CD4-positive, alpha-beta memory T cell (primary cell): Measurements from ENCODE around the gene MAD1L1. TPM values are rescaled to one million over a fixed set of nuclear protein-coding genes. Genes with fewer than 3 reads are reported as not detected.
"Not testable (repeated sequence)": the region's sequence is repeated elsewhere in the genome, so short reads cannot be mapped to it uniquely, and the experiment has no call there.

ENCODE experiments used
- CTCF ChIA-PET: fragments of 350-600 bp; sonication (Branson Sonifier 250); formaldehyde crosslinking; loops from one replicate; lab custom pipeline; 2021; ENCODE audit warnings: inconsistent platforms; ENCODE audit not compliant: partially characterized antibody; lab: Charles Lee
- POLR2A ChIA-PET: fragments of 350-600 bp; sonication (Branson Sonifier 250); formaldehyde crosslinking; loops from one replicate; lab custom pipeline; 2021; ENCODE audit not compliant: partially characterized antibody; lab: Charles Lee
- DNase-seq, 5 donors: peaks; one replicate each; pipeline versions ENCODE4 v3.0.0 to v3.0.0-alpha.2; 2020 to 2022; ENCODE audit warnings: mixed read lengths in 1 of 5
- H3K27ac ChIP-seq: one replicate; pipeline ENCODE4 v1.7.0; 2013; ENCODE audit warnings: low read depth, low read length
- H3K27me3 ChIP-seq: 2 replicates; pipeline ENCODE4 v1.7.0; 2013; ENCODE audit warnings: mild to moderate bottlenecking, low read length, moderate library complexity; ENCODE audit not compliant: insufficient read depth
- H3K36me3 ChIP-seq: 2 replicates; pipeline ENCODE4 v1.7.0; 2013; ENCODE audit warnings: mild to moderate bottlenecking, low read length, moderate library complexity; ENCODE audit not compliant: insufficient read depth
- H3K4me1 ChIP-seq: 2 replicates; pipeline ENCODE4 v1.7.0; 2013; ENCODE audit warnings: mild to moderate bottlenecking, low read length, moderate library complexity; ENCODE audit not compliant: insufficient read depth
- H3K4me3 ChIP-seq, 2 donors: one replicate each; pipeline ENCODE4 v1.7.0; 2013; ENCODE audit warnings: low read length in 2 of 2, mild to moderate bottlenecking in 1 of 2
- H3K9me3 ChIP-seq, 2 donors: one replicate each; pipeline ENCODE4 v1.7.0; 2013; ENCODE audit warnings: low read length in 2 of 2, control low read depth in 1 of 2; ENCODE audit not compliant: control insufficient read depth in 1 of 2
- H3K27ac Mint-ChIP-seq, 7 donors: one replicate each; pipeline ENCODE4 v1.8.0; 2020 to 2021; ENCODE audit warnings: mixed read lengths in 7 of 7, mild to moderate bottlenecking in 6 of 7, inconsistent platforms in 3 of 7, moderate library complexity in 3 of 7
- H3K27me3 Mint-ChIP-seq, 2 donors: one replicate each; pipeline ENCODE4 v1.8.0; 2020 to 2021; ENCODE audit warnings: mixed read lengths in 2 of 2
- H3K36me3 Mint-ChIP-seq, 2 donors: one replicate each; pipeline ENCODE4 v1.8.0; 2020 to 2021; ENCODE audit warnings: mixed read lengths in 2 of 2, inconsistent platforms in 1 of 2, mild to moderate bottlenecking in 1 of 2
- H3K4me1 Mint-ChIP-seq, 4 donors: one replicate each; pipeline ENCODE4 v1.8.0; 2020 to 2021; ENCODE audit warnings: mixed read lengths in 4 of 4, mild to moderate bottlenecking in 1 of 4
- H3K4me3 Mint-ChIP-seq, 8 donors: one replicate each; pipeline ENCODE4 v1.8.0; 2020 to 2021; ENCODE audit warnings: mixed read lengths in 8 of 8, mild to moderate bottlenecking in 7 of 8, moderate library complexity in 6 of 8, inconsistent platforms in 3 of 8
- H3K9me3 Mint-ChIP-seq, 8 donors: one replicate each; pipeline ENCODE4 v1.8.0; 2020 to 2021; ENCODE audit warnings: mixed read lengths in 8 of 8, mild to moderate bottlenecking in 5 of 8, inconsistent platforms in 3 of 8, moderate library complexity in 1 of 8
- intact Hi-C: fragments of 100-400 bp; cut with micrococcal nuclease; formaldehyde crosslinking; loops from one replicate; pipeline ENCODE4 v1.15.1; 2023
- polyA plus RNA-seq, 2 donors: library from polyadenylated mRNA; unstranded; fragments of 300-500 nt; fragmentation: Illumina TruSeq; gene quantifications; one replicate each; pipeline ENCODE4 v1.2.3, GENCODE V29; 2021
- total RNA-seq, 2 experiments: library from RNA; stranded (reverse); gene quantifications; one replicate each; pipeline ENCODE4 v1.2.3, GENCODE V29; 2021

Gene MAD1L1
- total and polyA plus RNA-seq, 4 experiments from 2014 or later, result 89.9 to 132 (median 110) TPM

- intact Hi-C loops, result no loop called here
- DNase-seq, result no peak
- Mint-ChIP-seq H3K9me3 (peaks cover 0 to 6% (median 0%) of the 10 kb centered on the region in 8 donors), H3K36me3 (peaks cover 27 to 37% of the 10 kb centered on the region in 2 donors), H3K4me1 (peaks cover 22 to 56% (median 42%) of the 10 kb centered on the region in 4 donors), H3K4me3 (no peak overlapping the region), H3K27ac (peak overlapping the region in 4 of 7 donors; percentile 31 to 87 (median 52)), H3K27me3 (no peaks in the 10 kb centered on the region)
- Histone ChIP-seq H3K36me3 (peaks cover 31% of the 10 kb centered on the region), H3K9me3 (no peaks in the 10 kb centered on the region), H3K4me1 (peaks cover 32% of the 10 kb centered on the region), H3K27ac (no peak overlapping the region), H3K27me3 (no peaks in the 10 kb centered on the region), H3K4me3 (no peak overlapping the region)
- CTCF ChIA-PET, result no interaction called here
- POLR2A ChIA-PET, result no interaction called here
These were observed 301.3 kb downstream of the MAD1L1 start for GRCh38 chr7:1931256-1931950.

- ChIA-PET CTCF (no interaction called here), POLR2A (no interaction called here)
- Histone ChIP-seq H3K4me1 (peaks cover 35% of the 10 kb centered on the region), H3K36me3 (peaks cover 23% of the 10 kb centered on the region), H3K4me3 (no peak overlapping the region), H3K9me3 (no peaks in the 10 kb centered on the region), H3K27ac (no peak overlapping the region), H3K27me3 (no peaks in the 10 kb centered on the region)
- Mint-ChIP-seq H3K27ac (peak overlapping the region in 2 of 7 donors; percentile 10 to 46), H3K27me3 (no peaks in the 10 kb centered on the region), H3K4me1 (peaks cover 31 to 60% (median 48%) of the 10 kb centered on the region in 4 donors), H3K4me3 (no peak overlapping the region), H3K36me3 (peaks cover 25 to 33% of the 10 kb centered on the region in 2 donors), H3K9me3 (peaks cover 0 to 6% (median 0%) of the 10 kb centered on the region in 8 donors)
- DNase-seq, result no peak
- intact Hi-C loops, result no loop called here
These were observed 302.2 kb downstream of the MAD1L1 start for GRCh38 chr7:1930381-1931065.

GRCh38 chr7:1929349-1929925 lies 303.3 kb downstream of the MAD1L1 start:
- POLR2A ChIA-PET, result interaction anchor here (5.4 kb wide), 1 partner anchor 10 kb away, joined by 102 read pairs; no protein-coding TSS in a partner anchor
- H3K4me3 Mint-ChIP-seq, result not testable (repeated sequence)

GRCh38 chr7:1928645-1929348 lies 303.9 kb downstream of the MAD1L1 start:
- Mint-ChIP-seq H3K9me3 (peaks cover 0 to 4% (median 0%) of the 10 kb centered on the region in 8 donors), H3K4me1 (peaks cover 42 to 64% (median 55%) of the 10 kb centered on the region in 4 donors), H3K4me3 (no peak overlapping the region), H3K27ac (peak overlapping the region in 5 of 7 donors; percentile 47 to 95 (median 93)), H3K36me3 (peaks cover 14 to 22% of the 10 kb centered on the region in 2 donors), H3K27me3 (no peaks in the 10 kb centered on the region)
- ChIA-PET CTCF (interaction anchor here (0.7 to 1.9 kb wide), 2 partner anchors 11 to 148 kb away, joined by 3 to 14 read pairs; no protein-coding TSS in a partner anchor), POLR2A (interaction anchor here (5.4 kb wide), 1 partner anchor 11 kb away, joined by 102 read pairs; no protein-coding TSS in a partner anchor)
- Histone ChIP-seq H3K4me3 (no peak overlapping the region), H3K27me3 (no peaks in the 10 kb centered on the region), H3K27ac (no peak overlapping the region), H3K4me1 (peaks cover 44% of the 10 kb centered on the region), H3K9me3 (no peaks in the 10 kb centered on the region), H3K36me3 (peaks cover 17% of the 10 kb centered on the region)
- intact Hi-C loops, result no loop called here
- no peak for DNase-seq

More at GRCh38 chr7:1929349-1929925, 303.3 kb downstream of the MAD1L1 start:
- H3K9me3 ChIP-seq, DNase-seq, H3K9me3 Mint-ChIP-seq, H3K27me3 ChIP-seq, H3K27me3 Mint-ChIP-seq, H3K27ac ChIP-seq, H3K4me3 ChIP-seq, intact Hi-C loops: not testable (repeated sequence)
- Mint-ChIP-seq H3K36me3 (peaks cover 20 to 27% of the 10 kb centered on the region in 2 donors), H3K4me1 (peaks cover 36 to 64% (median 53%) of the 10 kb centered on the region in 4 donors), H3K27ac (peak overlapping the region in 5 of 7 donors; percentile 5 to 78 (median 70))
- CTCF ChIA-PET, result interaction anchor here (0.7 kb wide), 1 partner anchor 147 kb away, joined by 3 read pairs; no protein-coding TSS in a partner anchor
- H3K36me3 ChIP-seq, result peaks cover 17% of the 10 kb centered on the region
- peaks cover 38% of the 10 kb centered on the region for H3K4me1 ChIP-seq

GRCh38 chr7:1927937-1928644 lies 304.7 kb downstream of the MAD1L1 start:
- peaks cover 12 to 19% of the 10 kb centered on the region in 2 donors for H3K36me3 Mint-ChIP-seq
- H3K27me3 ChIP-seq, result no peaks in the 10 kb centered on the region
- H3K4me1 Mint-ChIP-seq, result peaks cover 44 to 68% (median 56%) of the 10 kb centered on the region in 4 donors
- no peak for DNase-seq
- intact Hi-C loops, result no loop called here
- ChIA-PET POLR2A (interaction anchor here (5.4 kb wide), 1 partner anchor 11 kb away, joined by 102 read pairs; no protein-coding TSS in a partner anchor), CTCF (interaction anchor here (1.5 to 2.2 kb wide), 3 partner anchors 12 to 42 kb away, joined by 3 to 14 read pairs (median 7); no protein-coding TSS in a partner anchor)
- no peak overlapping the region for H3K27ac ChIP-seq
- peak overlapping the region; percentile 47 to 96 (median 93) for H3K27ac Mint-ChIP-seq
- H3K9me3 ChIP-seq, result no peaks in the 10 kb centered on the region
- H3K4me1 ChIP-seq, result peaks cover 50% of the 10 kb centered on the region
- H3K4me3 ChIP-seq, result no peak overlapping the region
- peak overlapping the region in 3 of 8 donors; percentile 26 to 79 (median 41) for H3K4me3 Mint-ChIP-seq
- H3K36me3 ChIP-seq, result peaks cover 13% of the 10 kb centered on the region
- peaks cover 0 to 3% (median 0%) of the 10 kb centered on the region in 8 donors for H3K9me3 Mint-ChIP-seq
- no peaks in the 10 kb centered on the region for H3K27me3 Mint-ChIP-seq

GRCh38 chr7:1926908-1927306 lies 305.8 kb downstream of the MAD1L1 start:
- Histone ChIP-seq H3K4me1 (peaks cover 61% of the 10 kb centered on the region), H3K27me3 (no peaks in the 10 kb centered on the region), H3K4me3 (no peak overlapping the region), H3K9me3 (no peaks in the 10 kb centered on the region), H3K36me3 (peaks cover 4% of the 10 kb centered on the region), H3K27ac (peak overlapping the region; percentile 20)
- Mint-ChIP-seq H3K27ac (peak overlapping the region; percentile 45 to 96 (median 92)), H3K4me1 (peaks cover 50 to 71% (median 60%) of the 10 kb centered on the region in 4 donors), H3K27me3 (no peaks in the 10 kb centered on the region), H3K36me3 (peaks cover 5 to 12% of the 10 kb centered on the region in 2 donors), H3K9me3 (no peaks in the 10 kb centered on the region), H3K4me3 (peak overlapping the region in 7 of 8 donors; percentile 24 to 79 (median 65))
- DNase-seq, result peak in 4 of 5 donors; percentile 41 to 83 (median 67)
- ChIA-PET POLR2A (interaction anchor here (0.7 to 5.4 kb wide), 3 partner anchors 12 to 47 kb away, joined by 3 to 102 read pairs (median 4); no protein-coding TSS in a partner anchor), CTCF (interaction anchor here (1.5 to 2.2 kb wide), 4 partner anchors 12 to 43 kb away, joined by 3 to 14 read pairs (median 5); no protein-coding TSS in a partner anchor)
- intact Hi-C loops, result loop anchor here (1.0 kb wide), 1 partner anchor 13 kb away; no protein-coding TSS in a partner anchor
